GM19099 (cell line): ENCODE measurements around the gene KDM4B.

Source experiments
- POLR2A ChIP-seq: IDR thresholded peaks from 3 replicates; pipeline ENCODE4 v1.6.1; 2011; ENCODE audit warnings: low read depth; ENCODE audit not compliant: insufficient read length; ENCODE audit errors: extremely low read depth

KDM4B gene

DNA sequence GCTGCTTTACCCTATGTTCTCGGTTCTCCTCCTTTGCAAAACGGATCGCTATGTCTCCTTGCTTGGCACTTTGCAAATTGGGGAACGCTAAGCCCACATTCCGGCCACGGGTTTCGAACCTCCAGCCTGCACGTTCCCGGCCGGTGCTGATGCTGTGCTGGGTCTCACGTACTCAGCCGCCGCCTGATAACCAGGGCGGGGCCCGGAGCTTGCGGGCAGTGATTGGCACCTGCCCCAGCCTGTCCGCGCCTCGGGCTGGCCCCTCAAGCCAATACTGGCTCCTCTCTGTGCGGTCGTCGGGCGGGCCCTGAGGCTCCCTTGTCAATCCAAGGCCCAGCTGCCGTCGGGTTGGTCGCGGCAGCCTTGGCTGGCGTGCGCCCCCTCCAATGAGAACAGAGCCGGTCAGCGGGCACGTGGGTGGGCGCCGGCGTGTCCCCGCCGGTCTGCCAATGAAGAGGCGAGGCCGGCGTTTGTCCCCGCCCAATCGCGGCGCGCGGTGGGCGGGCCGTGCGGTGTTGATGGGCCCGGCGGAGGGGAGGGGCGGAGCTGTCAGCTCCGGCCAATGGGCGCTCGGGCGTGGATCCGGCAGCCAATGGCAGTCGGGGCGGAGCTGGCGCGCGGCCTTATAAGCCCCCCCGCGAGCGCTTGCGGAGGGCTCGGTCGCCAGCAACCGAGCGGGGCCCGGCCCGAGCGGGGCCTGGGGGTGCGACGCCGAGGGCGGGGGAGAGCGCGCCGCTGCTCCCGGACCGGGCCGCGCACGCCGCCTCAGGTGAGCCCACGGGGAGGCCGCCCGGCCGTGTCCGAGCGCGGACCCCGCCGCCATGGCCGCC lies at the start of gene KDM4B:
TSS of gene KDM4B (plus strand) at position 652 of the 830 bp plus-strand sequence. CDS start 63,778 bp downstream, outside the sequence.
- TF ChIP-seq POLR2A = peak; percentile 99

- TF ChIP-seq POLR2A = no peak
These were observed 46.2 kb upstream of the KDM4B start for GRCh38 chr19:4922530-4923275.

DNA sequence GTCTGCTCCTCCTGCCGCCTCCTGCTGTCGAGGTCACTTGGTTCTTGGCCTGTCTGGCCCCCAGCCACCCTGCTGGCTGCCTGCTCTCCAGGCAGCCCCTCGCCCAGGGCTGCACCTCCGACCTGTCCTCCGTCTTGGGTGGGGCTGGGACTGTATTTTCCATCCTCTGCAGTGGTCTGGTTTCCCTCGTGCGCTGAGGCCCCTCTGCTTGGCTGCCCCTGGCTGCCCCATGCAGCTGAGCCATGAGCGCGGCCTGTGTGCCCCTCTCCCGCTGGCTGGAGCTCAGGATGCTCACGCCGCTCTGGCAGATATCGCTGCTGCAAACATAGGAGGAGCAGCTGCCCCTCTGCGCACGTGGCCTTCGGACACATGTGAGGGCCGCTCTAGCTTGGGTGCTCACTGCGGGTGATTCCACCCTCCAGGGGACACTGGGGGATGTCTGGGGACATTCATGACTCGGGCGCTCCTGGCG lies 45.6 kb upstream of the KDM4B start:
- no peak for TF ChIP-seq POLR2A

- no peak for TF ChIP-seq POLR2A
These were observed 39.7 kb upstream of the KDM4B start for GRCh38 chr19:4929186-4929585.

DNA sequence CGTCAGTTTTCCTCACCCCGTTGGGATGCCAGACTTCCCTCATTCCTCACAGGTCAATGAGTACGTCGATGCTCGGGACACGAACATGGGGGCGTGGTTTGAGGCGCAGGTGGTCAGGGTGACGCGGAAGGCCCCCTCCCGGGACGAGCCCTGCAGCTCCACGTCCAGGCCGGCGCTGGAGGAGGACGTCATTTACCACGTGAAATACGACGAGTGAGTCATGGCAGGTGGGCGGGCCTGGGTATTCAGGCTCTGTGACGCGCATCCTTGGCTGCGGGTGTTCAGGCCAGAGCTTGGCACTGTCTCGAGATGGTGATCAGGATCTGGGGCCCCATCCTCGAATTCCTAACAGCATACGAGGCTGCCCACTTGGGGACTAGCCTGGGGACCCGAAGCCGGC lies 38.2 kb upstream of the KDM4B start:
- no peak for TF ChIP-seq POLR2A

DNA sequence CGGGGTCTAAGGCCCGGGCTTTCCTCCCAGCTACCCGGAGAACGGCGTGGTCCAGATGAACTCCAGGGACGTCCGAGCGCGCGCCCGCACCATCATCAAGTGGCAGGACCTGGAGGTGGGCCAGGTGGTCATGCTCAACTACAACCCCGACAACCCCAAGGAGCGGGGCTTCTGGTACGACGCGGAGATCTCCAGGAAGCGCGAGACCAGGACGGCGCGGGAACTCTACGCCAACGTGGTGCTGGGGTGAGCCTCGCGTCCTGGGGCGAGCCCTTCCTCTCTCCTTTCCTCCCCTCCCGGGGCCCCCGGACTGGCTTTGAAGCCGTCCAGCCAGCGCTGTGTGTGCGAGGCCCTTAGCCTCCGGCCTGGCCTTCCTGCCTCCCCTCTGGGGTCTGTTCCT lies 36.2 kb upstream of the KDM4B start:
- TF ChIP-seq POLR2A = no peak

DNA sequence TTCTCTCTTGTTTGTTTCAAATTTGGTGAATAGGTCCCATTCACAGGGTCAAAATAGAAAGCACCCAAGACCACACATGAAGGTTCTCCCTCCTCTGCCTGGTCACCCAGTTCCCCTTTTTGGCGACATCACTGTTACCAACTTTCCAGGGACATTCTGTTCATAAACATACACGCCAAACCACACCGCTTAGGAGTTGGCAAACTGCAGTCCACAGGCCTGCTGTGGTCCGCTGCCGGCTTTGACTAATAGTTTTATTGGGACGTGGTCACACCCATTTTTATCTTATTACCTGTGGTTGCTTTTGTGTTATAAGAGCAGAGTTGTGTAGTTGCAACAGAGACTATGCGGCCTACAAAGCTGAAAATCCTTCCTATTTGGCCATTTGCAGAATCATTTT lies 35.4 kb upstream of the KDM4B start:
- TF ChIP-seq POLR2A = no peak

- no peak for TF ChIP-seq POLR2A
These were observed 33.5 kb upstream of the KDM4B start for GRCh38 chr19:4935444-4935843.

DNA sequence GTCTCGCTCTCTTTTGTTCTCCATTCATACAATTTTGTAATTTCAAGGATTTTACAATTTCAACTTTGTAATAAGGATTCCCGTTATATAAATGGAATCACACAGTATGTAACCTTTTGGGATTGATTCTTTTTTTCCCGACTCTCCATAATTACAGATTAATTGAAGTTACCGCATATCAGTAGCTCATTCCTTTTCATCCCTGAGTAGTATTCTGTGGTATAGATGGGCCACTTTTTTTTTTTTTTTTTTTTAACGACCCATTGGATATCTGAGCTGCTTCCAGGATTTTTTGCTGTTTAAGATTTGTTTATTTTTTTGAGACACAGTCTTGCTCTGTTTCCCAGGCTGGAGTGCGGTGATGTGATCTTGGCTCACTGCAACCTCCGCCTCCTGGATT lies 31.9 kb upstream of the KDM4B start:
- TF ChIP-seq POLR2A = no peak

- no peak for TF ChIP-seq POLR2A
These were observed 29.4 kb upstream of the KDM4B start for GRCh38 chr19:4939466-4939865.

DNA sequence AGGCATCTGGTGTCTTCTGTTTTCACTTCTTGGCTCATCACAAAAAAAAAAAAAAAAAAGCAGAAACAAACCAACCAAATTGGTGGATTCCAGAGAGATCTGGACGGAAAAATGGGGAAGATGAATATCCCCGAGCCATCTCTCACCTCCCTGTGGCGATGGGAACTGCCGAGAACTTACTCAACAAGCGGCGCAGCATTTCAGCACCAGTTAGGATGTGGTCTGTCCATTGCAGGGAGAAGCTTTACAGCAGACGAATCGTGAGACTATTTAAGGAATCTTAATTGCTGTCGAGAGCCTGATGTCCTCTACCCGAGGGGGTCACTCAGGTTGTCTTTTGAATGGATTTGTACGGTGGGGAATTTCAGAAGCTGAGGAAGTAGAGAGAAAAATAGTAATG lies 17.3 kb upstream of the KDM4B start:
- no peak for TF ChIP-seq POLR2A

DNA sequence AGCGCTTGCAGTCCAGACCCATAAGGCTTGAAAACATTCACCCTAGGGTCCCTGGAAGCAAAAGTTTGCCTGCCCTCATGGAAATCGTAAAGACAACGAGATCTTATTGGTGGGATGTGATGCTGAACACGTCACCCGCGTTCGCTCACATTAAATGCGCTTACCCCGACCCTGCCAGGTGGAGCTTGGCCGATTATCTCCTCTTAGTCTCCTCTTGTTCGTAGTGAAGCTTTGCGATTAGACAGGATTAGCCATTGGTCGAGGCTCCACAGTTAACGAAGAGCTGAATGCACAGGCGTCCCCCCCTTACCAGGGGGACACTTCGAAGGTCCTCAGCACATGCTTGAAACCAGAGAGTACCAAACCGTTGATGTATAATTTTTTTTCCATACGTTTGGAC lies 16.0 kb upstream of the KDM4B start:
- no peak for TF ChIP-seq POLR2A

GRCh38 chr19:4955274-4955673 lies 13.6 kb upstream of the KDM4B start:
- no peak for TF ChIP-seq POLR2A

GRCh38 chr19:4957981-4958380 lies 10.9 kb upstream of the KDM4B start:
- TF ChIP-seq POLR2A = no peak

GRCh38 chr19:4962085-4962619 lies 6.8 kb upstream of the KDM4B start:
- TF ChIP-seq POLR2A = no peak

DNA sequence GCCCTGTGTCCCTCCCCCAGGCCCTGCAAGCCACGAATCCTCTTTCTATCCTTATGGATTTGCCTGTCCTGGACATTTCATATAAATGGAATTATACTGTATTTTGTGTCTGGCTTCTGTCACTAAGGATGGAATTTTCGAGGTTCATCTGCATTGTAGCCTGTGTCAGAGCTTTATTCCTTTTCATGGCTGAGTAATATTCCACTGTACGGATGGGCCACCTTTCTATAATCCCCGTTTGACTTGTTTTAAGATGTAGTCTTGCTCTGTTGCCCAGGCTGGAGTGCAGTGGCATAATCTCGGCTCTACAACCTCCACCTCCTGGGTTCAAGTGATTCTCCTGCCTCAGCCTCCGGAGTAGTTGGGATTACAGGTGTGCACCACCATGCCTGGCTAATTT lies 3.9 kb upstream of the KDM4B start:
- no peak for TF ChIP-seq POLR2A
